Measurements from ENCODE around the gene TPRN.

DNA sequence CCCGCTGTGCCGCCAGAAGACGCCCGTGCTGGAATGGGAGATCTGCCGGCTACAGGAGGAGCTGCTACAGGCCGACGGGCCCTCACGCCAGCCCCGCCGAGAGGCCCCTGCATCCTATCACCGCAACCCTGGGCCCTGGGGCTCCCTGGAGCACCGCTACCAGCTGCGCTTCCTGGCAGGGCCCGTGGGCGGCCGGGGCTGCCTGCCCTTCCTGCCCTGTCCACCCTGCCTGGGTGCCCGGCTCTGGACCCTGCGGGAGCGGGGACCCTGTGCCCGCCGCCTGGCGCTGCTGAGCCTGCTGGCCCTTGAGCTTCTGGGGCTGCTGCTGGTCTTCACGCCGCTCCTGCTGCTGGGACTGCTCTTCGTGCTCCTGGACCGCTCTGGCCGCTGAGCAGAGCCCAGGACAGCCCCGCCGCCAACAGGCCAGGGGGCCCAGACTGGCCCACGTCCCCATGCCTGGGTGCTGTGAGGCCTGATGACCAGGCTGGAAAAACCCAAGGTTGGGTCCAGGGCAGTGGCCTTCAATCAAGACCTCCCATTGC lies 17.7 kb upstream of the TPRN start:
- TF ChIP-seq, protein P1, sequence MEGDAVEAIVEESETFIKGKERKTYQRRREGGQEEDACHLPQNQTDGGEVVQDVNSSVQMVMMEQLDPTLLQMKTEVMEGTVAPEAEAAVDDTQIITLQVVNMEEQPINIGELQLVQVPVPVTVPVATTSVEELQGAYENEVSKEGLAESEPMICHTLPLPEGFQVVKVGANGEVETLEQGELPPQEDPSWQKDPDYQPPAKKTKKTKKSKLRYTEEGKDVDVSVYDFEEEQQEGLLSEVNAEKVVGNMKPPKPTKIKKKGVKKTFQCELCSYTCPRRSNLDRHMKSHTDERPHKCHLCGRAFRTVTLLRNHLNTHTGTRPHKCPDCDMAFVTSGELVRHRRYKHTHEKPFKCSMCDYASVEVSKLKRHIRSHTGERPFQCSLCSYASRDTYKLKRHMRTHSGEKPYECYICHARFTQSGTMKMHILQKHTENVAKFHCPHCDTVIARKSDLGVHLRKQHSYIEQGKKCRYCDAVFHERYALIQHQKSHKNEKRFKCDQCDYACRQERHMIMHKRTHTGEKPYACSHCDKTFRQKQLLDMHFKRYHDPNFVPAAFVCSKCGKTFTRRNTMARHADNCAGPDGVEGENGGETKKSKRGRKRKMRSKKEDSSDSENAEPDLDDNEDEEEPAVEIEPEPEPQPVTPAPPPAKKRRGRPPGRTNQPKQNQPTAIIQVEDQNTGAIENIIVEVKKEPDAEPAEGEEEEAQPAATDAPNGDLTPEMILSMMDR (IDR thresholded peaks at IDR 0.05), result no peak
- no peak for TF ChIP-seq POLR2A (IDR thresholded peaks at IDR 0.05)
